ENCODE measurements around the gene LEMD3. TPM values are rescaled to one million over a fixed set of nuclear protein-coding genes. Genes with fewer than 3 reads are reported as not detected.
A peak's percentile ranks its signal among the peaks of the same experiment; 100 is the strongest.

Gene LEMD3
- total RNA-seq, 4 donors from 2014 or later, result 16.1 to 46.6 (median 30.0) TPM

DNA sequence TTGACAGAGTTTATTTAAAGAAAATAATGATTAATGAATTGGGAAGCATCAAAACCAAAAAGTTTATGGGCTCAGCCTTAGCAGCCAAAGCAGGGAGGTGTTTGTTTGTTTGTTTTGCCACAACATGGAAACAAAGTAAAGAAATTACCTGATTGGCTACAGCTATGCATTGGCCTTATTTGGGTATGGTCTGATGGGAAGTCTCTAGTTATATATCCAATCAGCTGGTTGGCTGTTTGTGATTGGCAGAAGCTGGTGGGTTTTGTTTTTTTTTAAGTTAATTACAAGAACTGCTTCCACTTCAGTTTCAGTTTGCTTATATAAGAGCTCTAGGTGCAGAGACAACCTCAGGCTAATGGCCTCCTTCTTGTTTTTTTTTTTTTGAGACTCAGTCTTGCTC is 4.6 kb upstream of the LEMD3 start:
- intact Hi-C loops (cut with DNase I), result no loop called here
- Histone ChIP-seq H3K27me3 (peaks cover 0 to 41% (median 0%) of the 10 kb centered on the region in 4 donors), H3K36me3 (no peaks in the 10 kb centered on the region), H3K9me3 (no peaks in the 10 kb centered on the region), H3K27ac (no peak overlapping the region), H3K4me3 (no peak overlapping the region), H3K4me1 (peaks cover 0 to 9% (median 3%) of the 10 kb centered on the region in 3 donors)
- no peak for DNase-seq
- TF ChIP-seq, protein P1, sequence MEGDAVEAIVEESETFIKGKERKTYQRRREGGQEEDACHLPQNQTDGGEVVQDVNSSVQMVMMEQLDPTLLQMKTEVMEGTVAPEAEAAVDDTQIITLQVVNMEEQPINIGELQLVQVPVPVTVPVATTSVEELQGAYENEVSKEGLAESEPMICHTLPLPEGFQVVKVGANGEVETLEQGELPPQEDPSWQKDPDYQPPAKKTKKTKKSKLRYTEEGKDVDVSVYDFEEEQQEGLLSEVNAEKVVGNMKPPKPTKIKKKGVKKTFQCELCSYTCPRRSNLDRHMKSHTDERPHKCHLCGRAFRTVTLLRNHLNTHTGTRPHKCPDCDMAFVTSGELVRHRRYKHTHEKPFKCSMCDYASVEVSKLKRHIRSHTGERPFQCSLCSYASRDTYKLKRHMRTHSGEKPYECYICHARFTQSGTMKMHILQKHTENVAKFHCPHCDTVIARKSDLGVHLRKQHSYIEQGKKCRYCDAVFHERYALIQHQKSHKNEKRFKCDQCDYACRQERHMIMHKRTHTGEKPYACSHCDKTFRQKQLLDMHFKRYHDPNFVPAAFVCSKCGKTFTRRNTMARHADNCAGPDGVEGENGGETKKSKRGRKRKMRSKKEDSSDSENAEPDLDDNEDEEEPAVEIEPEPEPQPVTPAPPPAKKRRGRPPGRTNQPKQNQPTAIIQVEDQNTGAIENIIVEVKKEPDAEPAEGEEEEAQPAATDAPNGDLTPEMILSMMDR (IDR thresholded peaks at IDR 0.05), result no peak
- no peak for TF ChIP-seq POLR2A (IDR thresholded peaks at IDR 0.05)

DNA sequence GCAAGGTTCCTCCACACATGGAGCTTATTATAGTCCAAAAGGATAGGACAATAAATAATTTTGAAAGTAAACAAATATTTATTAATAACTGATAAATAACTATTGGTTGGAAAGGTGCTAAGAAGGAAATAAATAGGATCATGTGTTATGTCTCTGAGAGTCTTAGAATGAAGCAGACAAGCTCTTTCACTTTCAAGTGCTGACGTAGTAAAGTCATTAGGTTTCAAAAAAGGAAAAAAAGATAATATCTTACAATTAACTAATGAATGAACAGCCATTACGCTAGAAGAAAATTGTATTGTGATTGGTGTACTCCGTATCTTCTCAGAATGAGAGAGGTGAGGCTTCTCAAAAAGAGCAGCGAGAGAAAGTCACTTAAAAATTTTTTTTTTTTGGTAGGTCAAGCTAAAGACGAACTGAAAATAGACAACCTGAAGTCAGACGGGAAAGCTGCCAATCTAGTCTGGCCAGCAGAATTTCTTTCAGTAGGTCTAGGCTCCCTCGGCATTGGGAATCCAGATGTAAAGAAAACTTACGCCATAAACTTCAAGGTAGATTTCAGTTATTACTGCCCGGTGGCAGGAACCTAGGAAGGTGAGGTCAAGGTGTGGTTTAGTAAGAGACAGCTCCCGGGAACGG is 583 bp upstream of the LEMD3 start:
- TF ChIP-seq POLR2A (IDR thresholded peaks at IDR 0.05), result no peak
- TF ChIP-seq, protein P1 (IDR thresholded peaks at IDR 0.05), result no peak
- Histone ChIP-seq H3K9me3 (no peaks in the 10 kb centered on the region), H3K36me3 (no peaks in the 10 kb centered on the region), H3K4me1 (peaks cover 11 to 43% (median 29%) of the 10 kb centered on the region in 3 donors), H3K4me3 (peak overlapping the region; percentile 71 to 98 (median 94)), H3K27me3 (peaks cover 0 to 5% (median 0%) of the 10 kb centered on the region in 4 donors), H3K27ac (peak overlapping the region; percentile 92 to 94 (median 94))
- intact Hi-C loops (cut with DNase I), result no loop called here
- 10 to 13% methylated on average over 10 to 11 of the region's 11 CpGs for WGBS, 2 donors
- no peak for DNase-seq

DNA sequence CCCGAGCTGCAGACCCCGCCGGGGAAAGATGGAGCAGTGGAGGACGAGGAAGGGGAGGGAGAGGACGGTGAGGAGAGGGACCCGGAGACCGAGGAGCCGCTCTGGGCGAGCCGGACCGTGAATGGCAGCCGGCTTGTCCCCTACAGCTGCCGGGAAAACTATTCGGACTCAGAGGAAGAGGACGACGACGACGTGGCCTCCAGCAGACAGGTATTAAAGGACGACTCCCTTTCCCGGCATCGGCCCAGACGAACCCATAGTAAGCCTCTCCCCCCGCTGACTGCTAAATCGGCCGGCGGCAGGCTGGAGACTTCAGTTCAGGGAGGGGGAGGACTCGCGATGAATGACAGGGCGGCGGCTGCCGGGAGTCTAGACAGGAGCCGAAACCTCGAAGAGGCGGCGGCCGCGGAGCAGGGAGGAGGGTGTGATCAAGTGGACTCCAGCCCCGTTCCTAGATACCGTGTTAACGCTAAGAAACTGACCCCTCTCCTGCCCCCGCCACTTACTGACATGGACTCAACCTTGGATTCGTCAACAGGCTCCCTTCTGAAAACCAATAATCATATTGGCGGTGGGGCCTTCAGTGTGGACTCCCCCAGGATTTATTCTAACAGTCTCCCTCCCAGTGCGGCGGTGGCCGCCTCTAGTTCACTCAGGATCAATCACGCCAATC is 962 bp downstream of the LEMD3 start:
- intact Hi-C loops (cut with DNase I), result no loop called here
- Histone ChIP-seq H3K27me3 (no peaks in the 10 kb centered on the region), H3K9me3 (no peaks in the 10 kb centered on the region), H3K4me3 (peak overlapping the region; percentile 71 to 98 (median 94)), H3K4me1 (peaks cover 11 to 57% (median 39%) of the 10 kb centered on the region in 3 donors), H3K36me3 (peaks cover 0 to 6% (median 0%) of the 10 kb centered on the region in 3 donors), H3K27ac (peak overlapping the region; percentile 92 to 94 (median 94))
- WGBS, 2 donors, result 0 to 1% methylated on average over 26 to 31 of the region's 47 CpGs
- TF ChIP-seq POLR2A (IDR thresholded peaks at IDR 0.05), result peak in 1 of 4 donors; percentile 33
- TF ChIP-seq, protein P1 (IDR thresholded peaks at IDR 0.05), result no peak
- DNase-seq, result no peak

DNA sequence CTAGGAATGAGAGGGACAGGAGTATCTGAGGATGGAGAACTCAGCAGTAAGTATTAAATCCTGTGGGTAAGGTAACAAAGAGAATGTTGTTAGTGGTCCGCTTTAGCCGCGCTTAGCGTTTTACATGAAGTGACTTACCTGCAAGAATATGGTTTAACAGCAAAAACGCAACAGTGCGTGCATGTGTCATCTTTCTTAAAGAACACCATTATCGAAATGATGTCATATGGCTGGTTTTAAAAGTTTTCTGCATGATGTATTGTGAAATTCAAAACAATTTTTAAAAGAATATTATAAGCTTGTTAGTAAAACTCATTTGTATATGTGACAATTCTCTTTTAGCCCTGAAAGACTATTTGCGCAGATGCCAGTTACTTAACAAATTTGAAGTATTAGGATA is 1.7 kb downstream of the LEMD3 start:
- intact Hi-C loops (cut with DNase I), result no loop called here
- 36 to 46% methylated on average over 8 of the region's 8 CpGs for WGBS, 2 donors
- Histone ChIP-seq H3K9me3 (no peaks in the 10 kb centered on the region), H3K27ac (peak overlapping the region in 3 of 4 donors; percentile 92 to 94 (median 94)), H3K4me1 (peaks cover 11 to 64% (median 39%) of the 10 kb centered on the region in 3 donors), H3K27me3 (no peaks in the 10 kb centered on the region), H3K36me3 (peaks cover 0 to 11% (median 0%) of the 10 kb centered on the region in 3 donors), H3K4me3 (peak overlapping the region; percentile 71 to 98 (median 94))
- DNase-seq, result no peak
- TF ChIP-seq POLR2A (IDR thresholded peaks at IDR 0.05), result no peak
- TF ChIP-seq, protein P1 (IDR thresholded peaks at IDR 0.05), result no peak

DNA sequence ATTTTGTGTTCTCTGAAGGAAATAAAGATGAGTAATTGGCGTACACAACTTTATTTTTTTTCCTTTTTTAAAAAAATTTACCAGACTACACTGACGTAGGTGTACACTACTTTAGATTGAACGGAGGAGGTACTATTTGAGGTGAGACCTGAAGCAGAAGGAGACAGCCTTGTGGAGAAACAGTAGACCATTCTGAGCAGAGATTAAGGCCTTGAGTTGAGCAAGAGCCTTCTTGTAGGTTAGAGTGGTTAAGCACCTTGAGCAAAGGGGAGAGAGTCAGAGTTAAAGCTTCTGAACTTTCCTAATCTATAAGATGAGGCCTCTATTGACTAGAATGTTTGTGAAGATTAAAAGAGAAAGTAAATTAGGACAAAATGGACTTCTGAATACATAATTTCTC is 2.5 kb downstream of the LEMD3 start:
- H3K4me3 ChIP-seq, result peak overlapping the region in 3 of 4 donors; percentile 71 to 98 (median 92)
- H3K27me3 ChIP-seq, result no peaks in the 10 kb centered on the region
- 36 to 63% methylated on average over 3 of the region's 3 CpGs for WGBS, 2 donors
- H3K9me3 ChIP-seq, result no peaks in the 10 kb centered on the region
- H3K4me1 ChIP-seq, result peaks cover 11 to 64% (median 39%) of the 10 kb centered on the region in 3 donors
- intact Hi-C loops (cut with DNase I), result no loop called here
- H3K36me3 ChIP-seq, result peaks cover 0 to 11% (median 0%) of the 10 kb centered on the region in 3 donors
- no peak for TF ChIP-seq POLR2A (IDR thresholded peaks at IDR 0.05)
- TF ChIP-seq, protein P1 (IDR thresholded peaks at IDR 0.05), result no peak
- no peak overlapping the region for H3K27ac ChIP-seq
- no peak for DNase-seq

Measured in esophagus squamous epithelium (tissue), 5 donors.